A673 (cell line): ENCODE results near the gene CYBB. TPM values are rescaled to one million over a fixed set of nuclear protein-coding genes. Genes with fewer than 3 reads are reported as not detected.

ENCODE experiments used
- BruUV-seq: library from RNA; stranded (reverse); fragments of 400-500 nt; replicated peaks from 2 replicates; lab custom pipeline; 2021; lab: Mats Ljungman, UMichigan
- CTCF ChIA-PET: fragments of 300-600 bp; sonication (Branson Sonifier 250); formaldehyde crosslinking; loops from one replicate; lab custom pipeline; 2022; ENCODE audit warnings: antibody characterized with exemption; lab: Charles Lee
- POLR2A ChIA-PET: fragments of 300-600 bp; sonication (Branson Sonifier 250); formaldehyde crosslinking; loops from one replicate; lab custom pipeline; 2022; ENCODE audit warnings: antibody characterized with exemption; ENCODE audit not compliant: low non-redundant PET; lab: Charles Lee
- DNase-seq: peaks from one replicate; pipeline ENCODE4 v3.0.0-alpha.2; 2015; ENCODE audit warnings: low spot score
- H3K27ac ChIP-seq: fragments of 200-600 bp; sonication (generic); 2 replicates; pipeline ENCODE4 v1.5.1; 2016; ENCODE audit warnings: mixed run types, low read depth, mild to moderate bottlenecking, mixed read lengths, antibody characterized with exemption, low read length; ENCODE audit not compliant: poor library complexity, severe bottlenecking
- H3K27me3 ChIP-seq: fragments of 200-600 bp; sonication (generic); replicated peaks from 2 replicates; pipeline ENCODE4 v1.6.1; 2017; ENCODE audit warnings: mixed run types, low read depth, mild to moderate bottlenecking, mixed read lengths, antibody characterized with exemption, low read length; ENCODE audit not compliant: insufficient read depth, poor library complexity
- H3K36me3 ChIP-seq: fragments of 200-600 bp; sonication (generic); 2 replicates; pipeline ENCODE4 v1.6.1; 2016; ENCODE audit warnings: mixed run types, mild to moderate bottlenecking, mixed read lengths, antibody characterized with exemption, low read length; ENCODE audit not compliant: insufficient read depth, poor library complexity, severe bottlenecking
- H3K4me1 ChIP-seq: fragments of 200-600 bp; sonication (generic); 2 replicates; pipeline ENCODE4 v1.6.1; 2017; ENCODE audit warnings: mixed run types, mild to moderate bottlenecking, mixed read lengths, antibody characterized with exemption, low read length; ENCODE audit not compliant: insufficient read depth, poor library complexity, severe bottlenecking
- H3K4me3 ChIP-seq: fragments of 200-600 bp; sonication (generic); 2 replicates; pipeline ENCODE4 v1.5.1; 2016; ENCODE audit warnings: low read depth, mixed run types, mild to moderate bottlenecking, mixed read lengths, low read length; ENCODE audit not compliant: poor library complexity, severe bottlenecking
- H3K9me3 ChIP-seq: fragments of 200-600 bp; sonication (generic); 2 replicates; pipeline ENCODE4 v1.6.1; 2016; ENCODE audit warnings: mixed run types, low read depth, mild to moderate bottlenecking, mixed read lengths, antibody characterized with exemption, low read length; ENCODE audit not compliant: poor library complexity, severe bottlenecking
- EZH2 ChIP-seq: fragments of 200-600 bp; sonication (generic); IDR thresholded peaks from 2 replicates; pipeline ENCODE4 v1.6.1; 2017; ENCODE audit warnings: borderline replicate concordance, low read depth, mild to moderate bottlenecking, mixed read lengths, antibody characterized with exemption, low read length; ENCODE audit not compliant: poor library complexity, severe bottlenecking
- intact Hi-C: fragments of 100-400 bp; cut with micrococcal nuclease; formaldehyde crosslinking; loops from one replicate; pipeline ENCODE4 v1.10.0; 2022; ENCODE audit not compliant: unreplicated experiment
- total RNA-seq: library from RNA; stranded (reverse); gene quantifications from 2 replicates; pipeline ENCODE4 v1.2.3, GENCODE V29; 2021
- TF ChIP-seq, protein P1 (sequence below): fragments of 300-800, 200-600 bp; sonication (generic); conservative IDR thresholded peaks from 2 replicates; pipeline ENCODE4 v1.5.1; 2017; ENCODE audit warnings: low read depth, mild to moderate bottlenecking, antibody characterized with exemption, low read length, moderate library complexity, mixed read lengths

The CYBB gene
- total RNA-seq, 1 experiment from 2014 or later = not detected

- no peak overlapping the region for H3K27ac ChIP-seq
- CTCF ChIA-PET = no interaction called here
- H3K9me3 ChIP-seq = no peaks in the 10 kb centered on the region
- no peaks in the 10 kb centered on the region for H3K36me3 ChIP-seq
- intact Hi-C loops = no loop called here
- H3K27me3 ChIP-seq = no peaks in the 10 kb centered on the region
- no peak overlapping the region for H3K4me3 ChIP-seq
- no peaks in the 10 kb centered on the region for H3K4me1 ChIP-seq
- no TSS peak for BruUV-seq
- POLR2A ChIA-PET = no interaction called here
- no peak for DNase-seq
- TF ChIP-seq, protein P1, sequence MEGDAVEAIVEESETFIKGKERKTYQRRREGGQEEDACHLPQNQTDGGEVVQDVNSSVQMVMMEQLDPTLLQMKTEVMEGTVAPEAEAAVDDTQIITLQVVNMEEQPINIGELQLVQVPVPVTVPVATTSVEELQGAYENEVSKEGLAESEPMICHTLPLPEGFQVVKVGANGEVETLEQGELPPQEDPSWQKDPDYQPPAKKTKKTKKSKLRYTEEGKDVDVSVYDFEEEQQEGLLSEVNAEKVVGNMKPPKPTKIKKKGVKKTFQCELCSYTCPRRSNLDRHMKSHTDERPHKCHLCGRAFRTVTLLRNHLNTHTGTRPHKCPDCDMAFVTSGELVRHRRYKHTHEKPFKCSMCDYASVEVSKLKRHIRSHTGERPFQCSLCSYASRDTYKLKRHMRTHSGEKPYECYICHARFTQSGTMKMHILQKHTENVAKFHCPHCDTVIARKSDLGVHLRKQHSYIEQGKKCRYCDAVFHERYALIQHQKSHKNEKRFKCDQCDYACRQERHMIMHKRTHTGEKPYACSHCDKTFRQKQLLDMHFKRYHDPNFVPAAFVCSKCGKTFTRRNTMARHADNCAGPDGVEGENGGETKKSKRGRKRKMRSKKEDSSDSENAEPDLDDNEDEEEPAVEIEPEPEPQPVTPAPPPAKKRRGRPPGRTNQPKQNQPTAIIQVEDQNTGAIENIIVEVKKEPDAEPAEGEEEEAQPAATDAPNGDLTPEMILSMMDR = no peak
- no peak for TF ChIP-seq EZH2
These were observed 37.3 kb downstream of the CYBB start for GRCh38 chrX:37817176-37817575.

- Histone ChIP-seq H3K27me3 (no peaks in the 10 kb centered on the region), H3K36me3 (no peaks in the 10 kb centered on the region), H3K9me3 (no peaks in the 10 kb centered on the region), H3K27ac (no peak overlapping the region), H3K4me1 (no peaks in the 10 kb centered on the region), H3K4me3 (no peak overlapping the region)
- TF ChIP-seq, protein P1 = no peak
- no peak for TF ChIP-seq EZH2
- CTCF ChIA-PET = no interaction called here
- intact Hi-C loops = no loop called here
- POLR2A ChIA-PET = no interaction called here
- DNase-seq = no peak
- BruUV-seq = no TSS peak
These were observed 37.7 kb downstream of the CYBB start for GRCh38 chrX:37817579-37817978.

DNA sequence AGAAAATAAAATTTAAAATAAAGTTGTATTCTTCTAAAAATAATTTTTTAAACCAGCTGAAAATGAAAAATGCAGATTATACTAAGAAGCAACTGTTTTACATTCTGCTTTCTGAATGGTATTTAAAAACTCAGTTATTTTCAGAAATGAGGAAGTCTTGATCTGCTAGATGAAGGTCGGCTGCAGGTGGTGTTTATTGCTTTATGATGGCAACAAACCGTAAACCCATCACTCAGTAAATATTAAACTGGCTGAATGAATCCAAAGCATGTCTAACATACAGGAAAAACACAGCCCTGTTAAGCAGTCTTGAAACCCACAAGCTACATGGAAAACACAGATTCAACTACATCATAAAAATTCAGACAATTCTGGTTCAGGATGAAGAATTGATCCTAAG, 38.2 kb downstream of the CYBB start:
- Histone ChIP-seq H3K4me3 (no peak overlapping the region), H3K4me1 (no peaks in the 10 kb centered on the region), H3K27me3 (no peaks in the 10 kb centered on the region), H3K9me3 (no peaks in the 10 kb centered on the region), H3K36me3 (no peaks in the 10 kb centered on the region), H3K27ac (no peak overlapping the region)
- no peak for DNase-seq
- ChIA-PET CTCF (no interaction called here), POLR2A (no interaction called here)
- BruUV-seq = no TSS peak
- intact Hi-C loops = no loop called here
- TF ChIP-seq, protein P1 = no peak
- TF ChIP-seq EZH2 = no peak
